A549 (cell line): ENCODE data around the gene ACOXL. TPM values are rescaled to one million over a fixed set of nuclear protein-coding genes. Genes with fewer than 3 reads are reported as not detected.

Source experiments
- ATAC-seq, 2 experiments: fragments of 200-7000 bp in 1 of 2; fragments of >200 bp in 1 of 2; cut with Nextera tagmentation in 1 of 2; cut with Tn5 transposase in 1 of 2; 3 replicates each; pipeline versions ENCODE4 v1.8.0 to v1.9.1; 2018 to 2020; ENCODE audit warnings: mild to moderate bottlenecking in 1 of 2, moderate library complexity in 1 of 2
- CTCF ChIA-PET: fragments of 300-600 bp; sonication (Branson Sonifier 250); formaldehyde crosslinking; extraction: SDS; loops from one replicate; lab custom pipeline; 2021; ENCODE audit warnings: antibody characterized with exemption, inconsistent platforms; lab: Yijun Ruan, JAX
- POLR2A ChIA-PET: fragments of 350-600 bp; formaldehyde crosslinking; extraction: SDS; loops from one replicate; lab custom pipeline; 2021; ENCODE audit warnings: antibody characterized with exemption, inconsistent platforms; lab: Yijun Ruan, JAX
- DNase-seq, 2 experiments: peaks; one replicate each; pipeline versions ENCODE4 v3.0.0 to v3.0.0-alpha.2; 2011 to 2016; ENCODE audit warnings: low read depth in 1 of 2, low spot score in 1 of 2
- FAIRE-seq: peaks from 2 replicates; lab custom pipeline; 2011; peaks lifted over from hg19 to GRCh38; lab: Jason Lieb, UNC
- H3K27ac ChIP-seq, 2 experiments: fragments of >200 bp; sonication (Bioruptor Twin); formaldehyde crosslinking; 3 replicates each; pipeline ENCODE4 v1.5.1; 2016 to 2017
- H3K4me1 ChIP-seq: fragments of >200 bp; sonication (Bioruptor Twin); formaldehyde crosslinking; 3 replicates; pipeline ENCODE4 v1.6.1; 2016
- H3K4me2 ChIP-seq: fragments of >200 bp; sonication (Bioruptor Twin); formaldehyde crosslinking; 3 replicates; pipeline ENCODE4 v1.6.1; 2016
- H3K4me3 ChIP-seq: fragments of >200 bp; sonication (Bioruptor Twin); formaldehyde crosslinking; 3 replicates; pipeline ENCODE4 v1.5.1; 2016
- H3K9me3 ChIP-seq: fragments of >200 bp; sonication (Bioruptor Twin); formaldehyde crosslinking; 3 replicates; pipeline ENCODE4 v1.6.1; 2016
- ATOH8 ChIP-seq: fragments of 250-450 bp; sonication (Bioruptor Pico); IDR thresholded peaks from 2 replicates; pipeline ENCODE4 v1.5.0; 2020; ENCODE audit warnings: low read depth, mild to moderate bottlenecking, moderate library complexity
- CEBPB ChIP-seq, 2 experiments: fragments of >200 bp in 1 of 2; sonication (Bioruptor Twin) in 1 of 2; formaldehyde crosslinking in 1 of 2; IDR thresholded peaks; 2 replicates each; pipeline ENCODE4 v1.6.1; 2012 to 2016
- EHF ChIP-seq: fragments of 250-450 bp; sonication (Bioruptor Pico); IDR thresholded peaks from 2 replicates; pipeline ENCODE4 v1.5.0; 2020; ENCODE audit warnings: mild to moderate bottlenecking
- EHMT2 ChIP-seq: fragments of 200-600 bp; sonication (generic); IDR thresholded peaks from 2 replicates; pipeline ENCODE4 v1.6.1; 2016; ENCODE audit warnings: antibody characterized with exemption, low read depth, mild to moderate bottlenecking, moderate library complexity
- EP300 ChIP-seq, 2 experiments: fragments of >200 bp; sonication (Bioruptor Twin); formaldehyde crosslinking; IDR thresholded peaks; 2 replicates in 1 of 2; 3 replicates in 1 of 2; pipeline ENCODE4 v1.6.1; 2016 to 2017
- FOXS1 ChIP-seq: fragments of 250-450 bp; sonication (Bioruptor Pico); IDR thresholded peaks from 2 replicates; pipeline ENCODE4 v1.5.0; 2020; ENCODE audit warnings: mild to moderate bottlenecking, moderate library complexity
- HDAC2 ChIP-seq: fragments of 200-600 bp; sonication (generic); IDR thresholded peaks from 2 replicates; pipeline ENCODE4 v1.6.1; 2016
- HES2 ChIP-seq: fragments of >200 bp; sonication (Bioruptor Twin); formaldehyde crosslinking; IDR thresholded peaks from 2 replicates; pipeline ENCODE4 v1.6.1; 2016
- HEYL ChIP-seq: fragments of 250-450 bp; sonication (Bioruptor Pico); IDR thresholded peaks from 2 replicates; pipeline ENCODE4 v1.8.0; 2021; ENCODE audit warnings: mild to moderate bottlenecking, moderate library complexity
- HOXA7 ChIP-seq: fragments of 250-450 bp; sonication (Bioruptor Pico); IDR thresholded peaks from 2 replicates; pipeline ENCODE4 v1.5.0; 2020; ENCODE audit warnings: mild to moderate bottlenecking, moderate library complexity
- HOXB13 ChIP-seq: fragments of 250-450 bp; sonication (Bioruptor Pico); IDR thresholded peaks from 2 replicates; pipeline ENCODE4 v1.5.0; 2020; ENCODE audit warnings: low read depth, mild to moderate bottlenecking, moderate library complexity
- HOXB5 ChIP-seq: fragments of 250-450 bp; sonication (Bioruptor Pico); IDR thresholded peaks from 2 replicates; pipeline ENCODE4 v1.5.0; 2020; ENCODE audit warnings: mild to moderate bottlenecking, moderate library complexity
- JUN ChIP-seq, 2 experiments: fragments of >200 bp; sonication (Bioruptor Twin); formaldehyde crosslinking; IDR thresholded peaks; 2 replicates in 1 of 2; 3 replicates in 1 of 2; pipeline ENCODE4 v1.6.1; 2016 to 2017
- KDM1A ChIP-seq: fragments of 200-600 bp; sonication (generic); IDR thresholded peaks from 2 replicates; pipeline ENCODE4 v1.6.1; 2016; ENCODE audit warnings: low read depth, mild to moderate bottlenecking
- KDM5A ChIP-seq: fragments of 200-600 bp; sonication (generic); IDR thresholded peaks from 2 replicates; pipeline ENCODE4 v1.6.1; 2016; ENCODE audit warnings: antibody characterized with exemption, mild to moderate bottlenecking
- MAFK ChIP-seq: fragments of 450-650 bp; IDR thresholded peaks from 2 replicates; pipeline ENCODE4 v1.6.1; 2014; ENCODE audit not compliant: partially characterized antibody
- MAZ ChIP-seq: fragments of 150-350 bp; IDR thresholded peaks from 2 replicates; pipeline ENCODE4 v1.6.1; 2014; ENCODE audit warnings: antibody characterized with exemption, low read depth, low read length, borderline replicate concordance
- MYC ChIP-seq: IDR thresholded peaks from 2 replicates; pipeline ENCODE4 v1.6.1; 2012; ENCODE audit warnings: mild to moderate bottlenecking, inconsistent platforms, low read length, improper control_type of control experiment, borderline replicate concordance
- NFE2L2 ChIP-seq: fragments of 150-350 bp; conservative IDR thresholded peaks from 2 replicates; pipeline ENCODE4 v1.6.1; 2014; ENCODE audit warnings: low read length
- NPAS2 ChIP-seq: fragments of 250-450 bp; sonication (Bioruptor Pico); IDR thresholded peaks from 2 replicates; pipeline ENCODE4 v1.8.0; 2022; ENCODE audit warnings: mild to moderate bottlenecking, moderate library complexity, borderline replicate concordance
- NR3C1 ChIP-seq: fragments of >200 bp; sonication (Bioruptor Twin); formaldehyde crosslinking; IDR thresholded peaks from 3 replicates; pipeline ENCODE4 v1.6.1; 2017
- PHF8 ChIP-seq: fragments of 200-600 bp; sonication (generic); IDR thresholded peaks from 2 replicates; pipeline ENCODE4 v1.6.1; 2016; ENCODE audit warnings: low read depth, mild to moderate bottlenecking, antibody characterized with exemption, moderate library complexity, borderline replicate concordance
- RAD21 ChIP-seq, 2 experiments: fragments of >200 bp in 1 of 2; sonication (Bioruptor Twin) in 1 of 2; formaldehyde crosslinking in 1 of 2; IDR thresholded peaks in 1 of 2; conservative IDR thresholded peaks in 1 of 2; 2 replicates in 1 of 2; 3 replicates in 1 of 2; pipeline ENCODE4 v1.6.1; 2012 to 2018; ENCODE audit warnings: inconsistent platforms in 1 of 2
- RARB ChIP-seq: fragments of 250-450 bp; sonication (Bioruptor Pico); IDR thresholded peaks from 2 replicates; pipeline ENCODE4 v1.8.0; 2021; ENCODE audit warnings: mild to moderate bottlenecking, moderate library complexity
- RCOR1 ChIP-seq: fragments of 150-350 bp; IDR thresholded peaks from 2 replicates; pipeline ENCODE4 v1.6.1; 2014; ENCODE audit warnings: antibody characterized with exemption, low read length, low read depth
- RFX5 ChIP-seq: fragments of 450-650 bp; IDR thresholded peaks from 2 replicates; pipeline ENCODE4 v1.7.1; 2014; ENCODE audit warnings: antibody characterized with exemption, mild to moderate bottlenecking, moderate library complexity
- RNF2 ChIP-seq: fragments of 200-600 bp; sonication (generic); IDR thresholded peaks from 2 replicates; pipeline ENCODE4 v1.6.1; 2016; ENCODE audit warnings: low read depth, mild to moderate bottlenecking, antibody characterized with exemption, moderate library complexity, borderline replicate concordance
- SMC3 ChIP-seq: fragments of >200 bp; sonication (Bioruptor Twin); formaldehyde crosslinking; IDR thresholded peaks from 3 replicates; pipeline ENCODE4 v1.6.1; 2018; ENCODE audit warnings: inconsistent platforms
- TFCP2L1 ChIP-seq: fragments of 250-450 bp; sonication (Bioruptor Pico); IDR thresholded peaks from 2 replicates; pipeline ENCODE4 v1.5.0; 2021; ENCODE audit warnings: mild to moderate bottlenecking
- ZFP36 ChIP-seq: fragments of 450-650 bp; IDR thresholded peaks from 2 replicates; pipeline ENCODE4 v1.6.1; 2014; ENCODE audit warnings: borderline replicate concordance; ENCODE audit not compliant: partially characterized antibody
- ZSCAN20 ChIP-seq: fragments of 250-450 bp; sonication (Bioruptor Pico); IDR thresholded peaks from 2 replicates; pipeline ENCODE4 v1.8.0; 2022; ENCODE audit warnings: mild to moderate bottlenecking, moderate library complexity
- WGBS: methylation state at CpG from one replicate; pipeline ENCODE4 v1.1.6; 2017; ENCODE audit errors: missing lambda C conversion rate; 5-methylcytosine and 5-hydroxymethylcytosine counted together
- polyA plus RNA-seq, 4 experiments: library from polyadenylated mRNA; depleted of rRNA in 3 of 4; stranded (reverse); fragments of >200 nt; fragmentation: RNase III in 1 of 4; extraction: RNeasy Plus Mini Kit Qiagen cat#74134 plus additional on column Dnase treatment in 1 of 4; gene quantifications; 2 replicates in 3 of 4; 3 replicates in 1 of 4; pipeline ENCODE4 v1.2.3, GENCODE V29; 2011 to 2017
- TF ChIP-seq, protein P1 (sequence below): IDR thresholded peaks from 2 replicates; pipeline ENCODE4 v1.6.1; 2012
- TF ChIP-seq, protein P2 (sequence below): fragments of 450-650 bp; IDR thresholded peaks from 2 replicates; pipeline ENCODE4 v1.6.1; 2014; ENCODE audit warnings: antibody characterized with exemption
- TF ChIP-seq, protein P3 (sequence below): IDR thresholded peaks from 2 replicates; pipeline ENCODE4 v1.6.1; 2012

ACOXL gene
- polyA plus RNA-seq, 2 of the 4 experiments (the other 2 are of a cell fraction): not detected

DNA sequence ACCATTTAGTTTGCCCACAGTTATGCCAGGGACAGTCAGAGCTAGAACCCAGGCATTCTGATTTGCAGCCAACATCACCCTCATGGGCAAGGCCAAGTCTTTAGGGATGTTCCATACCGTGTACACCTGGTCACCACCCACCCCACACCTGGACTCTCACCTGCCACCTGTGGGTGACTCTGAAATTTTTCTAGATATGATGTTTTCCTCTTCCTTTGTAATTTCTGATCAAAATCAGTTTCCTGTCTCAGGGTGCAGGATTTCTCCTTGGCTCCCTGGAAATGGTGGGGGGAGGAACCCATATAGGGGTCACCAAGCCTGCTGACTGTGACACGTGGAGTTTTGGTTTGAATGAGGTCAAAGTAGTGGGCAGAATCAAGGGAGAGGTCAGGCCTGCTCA is 138.2 kb downstream of the ACOXL start:
- 12% methylated on average over 2 of the region's 2 CpGs for WGBS
- FAIRE-seq: no peak
- CTCF ChIA-PET: no interaction called here
- no peak for ATAC-seq
- DNase-seq: no peak
- no peaks in the 10 kb centered on the region for H3K9me3 ChIP-seq
- H3K4me1 ChIP-seq: no peaks in the 10 kb centered on the region
- POLR2A ChIA-PET: no interaction called here
- no peak for TF ChIP-seq TFCP2L1 (CRISPR knock-in tag)
- TF ChIP-seq, protein P1, sequence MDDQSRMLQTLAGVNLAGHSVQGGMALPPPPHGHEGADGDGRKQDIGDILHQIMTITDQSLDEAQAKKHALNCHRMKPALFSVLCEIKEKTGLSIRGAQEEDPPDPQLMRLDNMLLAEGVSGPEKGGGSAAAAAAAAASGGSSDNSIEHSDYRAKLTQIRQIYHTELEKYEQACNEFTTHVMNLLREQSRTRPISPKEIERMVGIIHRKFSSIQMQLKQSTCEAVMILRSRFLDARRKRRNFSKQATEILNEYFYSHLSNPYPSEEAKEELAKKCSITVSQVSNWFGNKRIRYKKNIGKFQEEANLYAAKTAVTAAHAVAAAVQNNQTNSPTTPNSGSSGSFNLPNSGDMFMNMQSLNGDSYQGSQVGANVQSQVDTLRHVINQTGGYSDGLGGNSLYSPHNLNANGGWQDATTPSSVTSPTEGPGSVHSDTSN: no peak
- no peak for TF ChIP-seq RNF2
- TF ChIP-seq, protein P2, sequence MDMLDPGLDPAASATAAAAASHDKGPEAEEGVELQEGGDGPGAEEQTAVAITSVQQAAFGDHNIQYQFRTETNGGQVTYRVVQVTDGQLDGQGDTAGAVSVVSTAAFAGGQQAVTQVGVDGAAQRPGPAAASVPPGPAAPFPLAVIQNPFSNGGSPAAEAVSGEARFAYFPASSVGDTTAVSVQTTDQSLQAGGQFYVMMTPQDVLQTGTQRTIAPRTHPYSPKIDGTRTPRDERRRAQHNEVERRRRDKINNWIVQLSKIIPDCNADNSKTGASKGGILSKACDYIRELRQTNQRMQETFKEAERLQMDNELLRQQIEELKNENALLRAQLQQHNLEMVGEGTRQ: no peak
- TF ChIP-seq CEBPB (IDR thresholded peaks at IDR 0.05): no peak
- TF ChIP-seq EP300 (IDR thresholded peaks at IDR 0.05): no peak
- TF ChIP-seq RARB: no peak
- no peak for TF ChIP-seq ZFP36
- TF ChIP-seq NR3C1: no peak
- no peak for TF ChIP-seq ATOH8
- no peak for TF ChIP-seq ZSCAN20 (CRISPR knock-in tag)
- no peak for TF ChIP-seq HOXA7 (CRISPR knock-in tag)
- TF ChIP-seq JUN (IDR thresholded peaks at IDR 0.05): no peak
- TF ChIP-seq RCOR1: no peak
- TF ChIP-seq HEYL (CRISPR knock-in tag): no peak
- no peak for TF ChIP-seq HOXB5
- TF ChIP-seq HOXB13 (CRISPR knock-in tag): no peak
- H3K27ac ChIP-seq: no peak overlapping the region
- no peak overlapping the region for H3K4me3 ChIP-seq
- H3K4me2 ChIP-seq: no peak overlapping the region

DNA sequence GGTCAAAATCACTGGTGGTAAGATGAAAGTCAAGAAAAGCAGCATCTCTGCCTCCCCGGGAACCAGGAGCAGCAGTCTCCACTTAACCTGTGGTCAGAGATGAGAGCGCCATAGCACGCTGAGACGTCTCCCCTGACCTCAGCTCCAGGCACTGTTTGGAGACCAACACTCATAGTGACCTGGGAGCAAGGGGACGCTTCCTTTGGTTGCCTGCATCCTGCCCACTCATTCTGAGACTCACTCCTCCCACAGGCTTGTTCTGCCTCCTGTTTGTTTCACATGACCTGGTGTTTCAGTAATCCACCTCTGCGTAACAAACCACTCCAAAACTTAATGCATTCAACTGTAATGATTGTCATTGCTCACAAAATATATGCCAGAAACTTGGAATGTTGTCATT is 139.3 kb downstream of the ACOXL start:
- Histone ChIP-seq H3K4me3 (no peak overlapping the region), H3K27ac (no peak overlapping the region), H3K9me3 (no peaks in the 10 kb centered on the region), H3K4me2 (no peak overlapping the region), H3K4me1 (no peaks in the 10 kb centered on the region)
- WGBS: 63% methylated on average over 6 of the region's 6 CpGs
- no peak for TF ChIP-seq TFCP2L1 (CRISPR knock-in tag)
- no peak for TF ChIP-seq NR3C1
- TF ChIP-seq, protein P3, sequence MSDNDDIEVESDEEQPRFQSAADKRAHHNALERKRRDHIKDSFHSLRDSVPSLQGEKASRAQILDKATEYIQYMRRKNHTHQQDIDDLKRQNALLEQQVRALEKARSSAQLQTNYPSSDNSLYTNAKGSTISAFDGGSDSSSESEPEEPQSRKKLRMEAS: no peak
- no peak for TF ChIP-seq RAD21 (conservative IDR thresholded peaks at IDR 0.05 in 1 of 2, IDR thresholded peaks at IDR 0.05 in 1 of 2)
- no peak for TF ChIP-seq KDM5A
- TF ChIP-seq FOXS1 (CRISPR knock-in tag): no peak
- TF ChIP-seq NPAS2 (CRISPR knock-in tag): no peak
- TF ChIP-seq EHF (CRISPR knock-in tag): no peak
- TF ChIP-seq ZSCAN20 (CRISPR knock-in tag): no peak
- ChIA-PET CTCF (no interaction called here), POLR2A (no interaction called here)
- FAIRE-seq (no peak), ATAC-seq (no peak), DNase-seq (no peak)

GRCh38 chr2:110872521-110872920 is 140.1 kb downstream of the ACOXL start:
- peaks cover 1% of the 10 kb centered on the region; the same call in 1 of the 3 replicates for H3K9me3 ChIP-seq
- 81% methylated on average over 4 of the region's 4 CpGs for WGBS
- H3K4me1 ChIP-seq: no peaks in the 10 kb centered on the region
- TF ChIP-seq SMC3 (no peak), ZSCAN20 (CRISPR knock-in tag) (no peak), EHMT2 (no peak), MAFK (no peak), NFE2L2 (no peak), RFX5 (no peak), PHF8 (no peak), HES2 (no peak), MAZ (no peak), HDAC2 (no peak), MYC (no peak), RAD21 (conservative IDR thresholded peaks at IDR 0.05 in 1 of 2, IDR thresholded peaks at IDR 0.05 in 1 of 2) (no peak), KDM5A (no peak), KDM1A (no peak), HEYL (CRISPR knock-in tag) (no peak)
- ChIA-PET POLR2A (no interaction called here), CTCF (no interaction called here)
- DNase-seq (no peak), FAIRE-seq (no peak), ATAC-seq (no peak)
- no peak overlapping the region for H3K4me3 ChIP-seq
- H3K4me2 ChIP-seq: no peak overlapping the region
- no peak overlapping the region for H3K27ac ChIP-seq
